ENCODE measurements around the gene SCYL3.
"Not testable (repeated sequence)": the region's sequence is repeated elsewhere in the genome, so short reads cannot be mapped to it uniquely, and the experiment has no call there.

The SCYL3 gene

DNA sequence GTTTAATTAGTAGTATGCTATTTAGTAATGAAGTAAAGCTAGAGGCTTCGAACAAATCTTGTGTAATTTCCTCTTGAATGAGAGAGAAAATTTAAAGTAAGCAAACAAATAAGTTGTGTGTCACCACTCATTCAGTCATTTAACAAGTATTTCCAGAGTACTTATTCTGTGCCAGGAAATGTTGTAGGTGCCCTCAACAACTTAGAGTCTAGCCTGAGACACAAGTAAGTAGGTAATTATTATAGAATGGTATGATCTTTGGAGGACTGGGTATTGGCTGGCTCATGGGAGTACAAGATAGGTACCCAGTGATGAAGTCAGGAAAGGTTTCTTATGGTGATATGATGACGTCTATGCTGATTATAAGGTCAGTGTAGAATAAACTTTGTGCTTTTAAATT is 81.6 kb downstream of the SCYL3 start:
- DNase-seq (ENCODE audit: low read depth): no peak

DNA sequence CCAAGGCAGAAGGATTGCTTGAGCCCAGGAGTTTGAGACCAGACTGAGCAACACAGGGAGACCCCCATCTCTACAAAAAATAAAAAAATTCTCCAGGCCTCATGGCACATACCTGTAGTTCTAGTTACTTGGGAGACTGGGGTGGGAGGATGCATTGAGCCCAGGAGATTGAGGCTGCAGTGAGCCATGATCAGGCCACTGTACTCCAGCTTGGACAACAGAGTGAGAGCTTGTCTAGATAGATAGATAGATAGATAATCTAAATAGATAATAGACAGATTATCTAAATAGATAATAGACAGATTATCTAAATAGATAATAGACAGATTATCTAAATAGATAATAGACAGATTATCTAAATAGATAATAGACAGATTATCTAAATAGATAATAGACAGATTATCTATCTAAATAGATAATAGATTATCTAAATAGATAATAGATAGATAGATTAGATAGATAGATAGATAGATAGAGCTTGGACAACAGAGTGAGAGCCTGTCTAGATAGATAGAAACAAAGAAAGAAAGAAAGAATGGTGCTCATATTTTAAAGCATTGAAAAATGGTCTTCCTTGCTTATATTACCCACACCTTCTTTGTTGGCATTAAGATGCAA is 82.2 kb downstream of the SCYL3 start:
- not testable (repeated sequence) for DNase-seq (ENCODE audit: low read depth)

DNA sequence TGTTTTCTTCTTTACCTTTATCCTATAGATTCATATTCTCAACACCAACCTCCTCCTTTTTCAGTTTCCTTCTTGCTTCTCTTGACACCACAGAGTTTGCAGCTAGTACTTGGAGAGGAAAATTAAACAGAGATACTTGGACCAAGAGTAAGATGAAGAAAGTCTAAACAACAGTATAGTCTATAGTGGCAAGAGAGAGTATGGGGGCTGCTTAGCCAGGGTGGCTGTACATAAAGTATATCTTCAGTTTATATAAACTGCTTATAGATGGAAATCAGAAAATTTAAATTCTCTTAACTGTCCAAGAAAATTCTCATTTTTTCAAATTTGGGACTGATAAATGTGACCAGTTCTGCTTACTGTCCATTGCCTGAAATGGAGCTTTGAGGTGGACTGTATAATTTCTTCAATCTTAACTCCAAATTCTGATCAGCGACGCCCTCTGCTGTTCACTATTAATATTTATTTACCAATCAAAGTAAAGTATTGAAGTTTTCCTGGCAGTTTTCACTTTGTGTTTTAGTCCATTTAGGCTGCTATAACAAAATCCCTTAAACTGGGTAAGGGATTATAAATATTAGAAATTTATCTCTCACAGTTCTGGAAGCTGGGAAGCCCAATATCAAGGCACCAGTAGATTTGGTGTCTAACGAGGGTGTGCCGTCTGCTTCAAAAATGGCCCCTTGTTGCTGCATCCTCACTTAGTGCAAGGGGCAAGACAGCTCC is 84.2 kb downstream of the SCYL3 start:
- DNase-seq (ENCODE audit: low read depth): no peak

DNA sequence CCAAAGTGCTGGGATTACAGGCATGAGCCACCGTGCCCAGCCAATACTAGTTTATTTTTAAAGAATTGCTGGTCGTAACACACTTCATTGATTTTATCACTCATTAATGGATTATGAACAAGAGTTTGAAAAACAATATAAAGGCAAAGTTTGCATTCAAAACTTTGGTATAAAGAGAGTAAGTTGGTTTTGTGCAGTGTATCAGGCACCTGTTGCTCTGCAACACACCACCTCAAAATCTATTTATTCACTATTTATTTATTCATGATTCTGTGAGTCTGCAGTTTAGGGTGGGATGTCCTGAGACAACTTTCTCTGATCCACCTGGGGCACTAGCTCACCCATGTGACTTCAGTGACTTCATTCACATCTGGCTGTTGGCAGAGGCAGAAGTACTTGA is 88.8 kb downstream of the SCYL3 start:
- no peak for DNase-seq (ENCODE audit: low read depth)

DNA sequence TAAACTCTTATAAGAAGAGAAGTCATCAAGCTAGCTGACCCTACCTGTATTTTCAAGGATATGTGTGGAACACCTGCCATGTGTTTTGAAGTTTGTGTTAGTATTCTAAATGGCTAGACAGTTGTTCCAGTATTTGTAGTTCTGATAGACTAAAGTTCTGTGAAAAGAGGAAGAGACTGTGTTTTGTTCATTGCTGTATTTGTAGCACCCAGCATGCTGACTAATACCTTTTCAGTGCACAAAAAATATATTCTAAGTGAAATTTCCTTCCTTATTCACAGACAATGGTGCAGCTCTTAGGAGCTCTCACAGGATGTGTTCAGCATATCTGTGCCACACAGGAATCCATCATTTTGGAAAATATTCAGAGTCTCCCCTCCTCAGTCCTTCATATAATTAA is 90.8 kb downstream of the SCYL3 start:
- DNase-seq (ENCODE audit: low read depth): no peak

Measured in stimulated activated CD8-positive, alpha-beta memory T cell treated with anti-CD3 and anti-CD28 coated beads, Interleukin-12 subunit alpha, Interleukin-12 subunit beta, amount 100 ng/mL, for 4 hours (primary cell).